Endothelial cell (in vitro differentiated cells): ENCODE results near the gene GALNT5. TPM values are rescaled to one million over a fixed set of nuclear protein-coding genes. Genes with fewer than 3 reads are reported as not detected.

Experiments
- DNase-seq: peaks from one replicate; pipeline ENCODE4 v3.0.0; 2021; ENCODE audit warnings: low spot score
- H3K27ac Mint-ChIP-seq: one replicate; pipeline ENCODE4 v1.8.0; 2021; ENCODE audit warnings: mixed read lengths, inconsistent platforms; ENCODE audit not compliant: unreplicated experiment
- H3K27me3 Mint-ChIP-seq: one replicate; pipeline ENCODE4 v1.8.0; 2021; ENCODE audit warnings: mild to moderate bottlenecking, moderate library complexity, mixed read lengths, inconsistent platforms; ENCODE audit not compliant: unreplicated experiment
- H3K36me3 Mint-ChIP-seq: one replicate; pipeline ENCODE4 v1.8.0; 2021; ENCODE audit warnings: mild to moderate bottlenecking, low read depth, mixed read lengths, inconsistent platforms; ENCODE audit not compliant: unreplicated experiment
- H3K4me1 Mint-ChIP-seq: one replicate; pipeline ENCODE4 v1.8.0; 2021; ENCODE audit warnings: mild to moderate bottlenecking, mixed read lengths, inconsistent platforms; ENCODE audit not compliant: unreplicated experiment
- H3K4me3 Mint-ChIP-seq: one replicate; pipeline ENCODE4 v1.8.0; 2021; ENCODE audit warnings: mild to moderate bottlenecking, mixed read lengths, inconsistent platforms; ENCODE audit not compliant: unreplicated experiment
- H3K9me3 Mint-ChIP-seq: one replicate; pipeline ENCODE4 v1.8.0; 2021; ENCODE audit warnings: mixed read lengths, inconsistent platforms; ENCODE audit not compliant: unreplicated experiment
- CTCF ChIP-seq: fragments of 200-600 bp; sonication (generic); IDR thresholded peaks from one replicate; pipeline ENCODE4 v1.5.0; 2021; ENCODE audit warnings: antibody characterized with exemption; ENCODE audit not compliant: unreplicated experiment
- total RNA-seq: library from RNA; stranded (reverse); fragmentation: NEBNext Ultra II Directional; extraction: Animal tissue kit (Norgen Biotek cat#: 25700); gene quantifications from one replicate; pipeline ENCODE4 v1.2.1, GENCODE V29; 2021; ENCODE audit not compliant: unreplicated experiment

GALNT5 gene
- total RNA-seq, 1 donor from 2014 or later, result 0.15 TPM

- H3K9me3 Mint-ChIP-seq, result no peaks in the 10 kb centered on the region
- no peaks in the 10 kb centered on the region for H3K27me3 Mint-ChIP-seq
- H3K27ac Mint-ChIP-seq, result no peak overlapping the region
- no peak for TF ChIP-seq CTCF
- H3K4me1 Mint-ChIP-seq, result peaks cover 12% of the 10 kb centered on the region
- no peaks in the 10 kb centered on the region for H3K36me3 Mint-ChIP-seq
- H3K4me3 Mint-ChIP-seq, result no peak overlapping the region
- no peak for DNase-seq
Measured at GRCh38 chr2:157255746-157256145, 1.8 kb upstream of the GALNT5 start.

GRCh38 chr2:157256626-157257025 is 879 bp upstream of the GALNT5 start:
- H3K27ac Mint-ChIP-seq, result no peak overlapping the region
- H3K27me3 Mint-ChIP-seq, result no peaks in the 10 kb centered on the region
- H3K4me1 Mint-ChIP-seq, result peaks cover 12% of the 10 kb centered on the region
- TF ChIP-seq CTCF, result no peak
- no peaks in the 10 kb centered on the region for H3K36me3 Mint-ChIP-seq
- no peak overlapping the region for H3K4me3 Mint-ChIP-seq
- H3K9me3 Mint-ChIP-seq, result no peaks in the 10 kb centered on the region
- no peak for DNase-seq

GRCh38 chr2:157258520-157259326 is 1.2 kb downstream of the GALNT5 start:
- no peak overlapping the region for H3K27ac Mint-ChIP-seq
- H3K4me3 Mint-ChIP-seq, result no peak overlapping the region
- DNase-seq, result no peak
- no peak for TF ChIP-seq CTCF
- H3K27me3 Mint-ChIP-seq, result no peaks in the 10 kb centered on the region
- H3K9me3 Mint-ChIP-seq, result no peaks in the 10 kb centered on the region
- no peaks in the 10 kb centered on the region for H3K36me3 Mint-ChIP-seq
- peaks cover 12% of the 10 kb centered on the region for H3K4me1 Mint-ChIP-seq

- no peaks in the 10 kb centered on the region for H3K27me3 Mint-ChIP-seq
- no peaks in the 10 kb centered on the region for H3K9me3 Mint-ChIP-seq
- H3K27ac Mint-ChIP-seq, result no peak overlapping the region
- TF ChIP-seq CTCF, result no peak
- H3K36me3 Mint-ChIP-seq, result no peaks in the 10 kb centered on the region
- peaks cover 12% of the 10 kb centered on the region for H3K4me1 Mint-ChIP-seq
- no peak for DNase-seq
- H3K4me3 Mint-ChIP-seq, result no peak overlapping the region
Measured at GRCh38 chr2:157259386-157259785, 1.9 kb downstream of the GALNT5 start.

- no peaks in the 10 kb centered on the region for H3K9me3 Mint-ChIP-seq
- DNase-seq, result no peak
- peaks cover 12% of the 10 kb centered on the region for H3K4me1 Mint-ChIP-seq
- H3K27ac Mint-ChIP-seq, result no peak overlapping the region
- H3K27me3 Mint-ChIP-seq, result no peaks in the 10 kb centered on the region
- H3K36me3 Mint-ChIP-seq, result no peaks in the 10 kb centered on the region
- no peak for TF ChIP-seq CTCF
- no peak overlapping the region for H3K4me3 Mint-ChIP-seq
Measured at GRCh38 chr2:157259960-157260359, 2.5 kb downstream of the GALNT5 start.
